Left lung (tissue), 10 donors: ENCODE results near the gene SHQ1. TPM values are rescaled to one million over a fixed set of nuclear protein-coding genes. Genes with fewer than 3 reads are reported as not detected.
A peak's percentile ranks its signal among the peaks of the same experiment; 100 is the strongest.

Experiments used
- ATAC-seq: fragments of 200-7000 bp; cut with Tn5 transposase; one replicate; pipeline ENCODE4 v1.9.1; 2020; ENCODE audit warnings: moderate library complexity
- DNase-seq, 4 donors: peaks; one replicate each; pipeline ENCODE4 v3.0.0-alpha.2; 2013 to 2020
- H3K27ac ChIP-seq, 2 donors: fragments of 200-600 bp; sonication (generic) in 1 of 2; one replicate each; pipeline versions ENCODE4 v1.5.0 to v1.8.0; 2020 to 2021
- H3K27me3 ChIP-seq, 2 donors: fragments of 200-600 bp; sonication (generic) in 1 of 2; one replicate each; pipeline versions ENCODE4 v1.5.0 to v1.8.0; 2020 to 2021
- H3K36me3 ChIP-seq, 2 donors: fragments of 200-600 bp; sonication (generic) in 1 of 2; one replicate each; pipeline versions ENCODE4 v1.5.0 to v1.8.0; 2020 to 2021
- H3K4me1 ChIP-seq, 2 donors: fragments of 200-600 bp; one replicate each; pipeline ENCODE4 v1.8.0; 2021
- H3K4me3 ChIP-seq, 2 donors: fragments of 200-600 bp; sonication (generic) in 1 of 2; one replicate each; pipeline versions ENCODE4 v1.5.0 to v1.8.0; 2020 to 2021; ENCODE audit warnings: mild to moderate bottlenecking in 1 of 2
- H3K9me3 ChIP-seq, 2 donors: fragments of 200-600 bp; sonication (generic) in 1 of 2; one replicate each; pipeline versions ENCODE4 v1.5.0 to v1.8.0; 2020 to 2021
- CTCF ChIP-seq, 2 donors: fragments of 200-600 bp; sonication (generic) in 1 of 2; IDR thresholded peaks; one replicate each; pipeline versions ENCODE4 v1.5.0 to v1.8.0; 2021; ENCODE audit warnings: antibody characterized with exemption in 2 of 2
- intact Hi-C, 2 donors: fragments of 100-400 bp; cut with DNase I; formaldehyde crosslinking; loops; one replicate each; pipeline versions ENCODE4 v1.11.2 to v1.14.2; 2022
- polyA plus RNA-seq, 6 donors: library from polyadenylated mRNA; unstranded; fragments of 120-200 nt; gene quantifications; one replicate each; pipeline ENCODE4 v1.2.1, GENCODE V29; 2013; ENCODE audit not compliant: insufficient read length in 6 of 6
- total RNA-seq, 2 donors: library from RNA; stranded (reverse); fragmentation: NEBNext Ultra II Directional; extraction: Animal tissue kit (Norgen Biotek cat#: 25700); gene quantifications; one replicate each; pipeline ENCODE4 v1.2.1, GENCODE V29; 2021
- donor health status: DM: no; HTN: yes; CAD: no.
- donor health status: DM: no; HTN: no; CAD: no.

SHQ1 gene
- total and polyA plus RNA-seq, 8 donors: 18.3 to 25.7 (median 21.1) TPM

GRCh38 chr3:72887343-72887704 is 39.1 kb upstream of the SHQ1 start:
- H3K27me3 ChIP-seq: peaks cover 0 to 41% of the 10 kb centered on the region in 2 donors
- no peak for DNase-seq
- intact Hi-C loops: no loop called here

GRCh38 chr3:72872183-72872582 is 23.9 kb upstream of the SHQ1 start:
- intact Hi-C loops: no loop called here
- Histone ChIP-seq H3K9me3 (no peaks in the 10 kb centered on the region), H3K36me3 (no peaks in the 10 kb centered on the region), H3K27ac (no peak overlapping the region), H3K27me3 (peaks cover 0 to 8% of the 10 kb centered on the region in 2 donors), H3K4me3 (no peak overlapping the region), H3K4me1 (no peaks in the 10 kb centered on the region)
- DNase-seq: no peak
- no peak for TF ChIP-seq CTCF (IDR thresholded peaks at IDR 0.05)
- no peak for ATAC-seq

More at GRCh38 chr3:72887343-72887704, 39.1 kb upstream of the SHQ1 start:
- peak; percentile 19 for ATAC-seq
- Histone ChIP-seq H3K36me3 (no peaks in the 10 kb centered on the region), H3K4me3 (peak overlapping the region; percentile 30 to 33), H3K27ac (peak overlapping the region; percentile 6 to 16), H3K9me3 (no peaks in the 10 kb centered on the region), H3K4me1 (peaks cover 0 to 32% of the 10 kb centered on the region in 2 donors)
- TF ChIP-seq CTCF (IDR thresholded peaks at IDR 0.05): no peak

GRCh38 chr3:72862314-72863090 is 14.3 kb upstream of the SHQ1 start:
- no peak for DNase-seq
- Histone ChIP-seq H3K4me1 (no peaks in the 10 kb centered on the region), H3K4me3 (no peak overlapping the region), H3K36me3 (no peaks in the 10 kb centered on the region), H3K27ac (no peak overlapping the region), H3K9me3 (no peaks in the 10 kb centered on the region), H3K27me3 (no peaks in the 10 kb centered on the region)
- intact Hi-C loops: no loop called here
- TF ChIP-seq CTCF (IDR thresholded peaks at IDR 0.05): no peak
- ATAC-seq: no peak

DNA sequence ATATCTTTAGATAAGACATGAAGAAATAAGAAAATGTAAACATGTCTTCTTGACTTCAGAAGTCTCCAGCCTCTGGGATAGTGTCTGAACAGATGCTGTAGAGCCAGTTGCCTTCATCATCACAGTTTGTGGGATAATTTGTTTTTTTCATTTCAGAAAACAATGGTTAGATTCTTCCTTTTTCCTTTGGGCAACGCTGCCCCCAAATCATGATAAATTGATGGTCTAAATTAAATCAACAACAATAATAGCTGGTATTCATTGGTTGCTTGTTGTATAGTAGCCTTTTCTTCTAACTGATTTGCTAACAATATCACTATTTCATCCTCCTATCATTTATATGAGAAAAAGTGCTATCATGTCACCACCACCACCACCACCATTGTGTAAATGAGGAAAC is 12.6 kb upstream of the SHQ1 start:
- Histone ChIP-seq H3K27ac (no peak overlapping the region), H3K9me3 (no peaks in the 10 kb centered on the region), H3K27me3 (no peaks in the 10 kb centered on the region), H3K4me3 (no peak overlapping the region), H3K36me3 (no peaks in the 10 kb centered on the region), H3K4me1 (no peaks in the 10 kb centered on the region)
- DNase-seq: no peak
- no peak for ATAC-seq
- intact Hi-C loops: no loop called here
- TF ChIP-seq CTCF (IDR thresholded peaks at IDR 0.05): no peak

- intact Hi-C loops: no loop called here
- DNase-seq (no peak), ATAC-seq (no peak)
- no peak for TF ChIP-seq CTCF (IDR thresholded peaks at IDR 0.05)
- no peaks in the 10 kb centered on the region for H3K9me3 ChIP-seq
- no peak overlapping the region for H3K4me3 ChIP-seq
- H3K27me3 ChIP-seq: no peaks in the 10 kb centered on the region
- no peaks in the 10 kb centered on the region for H3K36me3 ChIP-seq
- H3K27ac ChIP-seq: no peak overlapping the region
- no peaks in the 10 kb centered on the region for H3K4me1 ChIP-seq
Measured at GRCh38 chr3:72860053-72860452, 11.8 kb upstream of the SHQ1 start.
